Thymus (tissue), 11 donors: Measurements from ENCODE around the gene CCDC51. TPM values are rescaled to one million over a fixed set of nuclear protein-coding genes. Genes with fewer than 3 reads are reported as not detected.
A peak's percentile ranks its signal among the peaks of the same experiment; 100 is the strongest.

Source experiments
- DNase-seq, 9 donors: peaks; one replicate each; pipeline ENCODE4 v3.0.0-alpha.2; 2013; ENCODE audit warnings: low spot score in 9 of 9, low read depth in 6 of 9, missing footprints in 1 of 9
- H3K27ac ChIP-seq, 2 donors: one replicate each; pipeline ENCODE4 v1.5.1; 2013; ENCODE audit warnings: control low read depth in 1 of 2, low read depth in 1 of 2, low read length in 1 of 2, mild to moderate bottlenecking in 1 of 2, moderate library complexity in 1 of 2
- H3K27me3 ChIP-seq, 2 donors: one replicate each; pipeline ENCODE4 v1.5.1; 2013; ENCODE audit warnings: low read length in 1 of 2; ENCODE audit not compliant: control insufficient read depth in 2 of 2, insufficient read depth in 1 of 2
- H3K36me3 ChIP-seq, 2 donors: one replicate each; pipeline ENCODE4 v1.5.1; 2013; ENCODE audit warnings: low read length in 1 of 2, mild to moderate bottlenecking in 1 of 2, moderate library complexity in 1 of 2; ENCODE audit not compliant: control insufficient read depth in 2 of 2, insufficient read depth in 2 of 2
- H3K4me1 ChIP-seq, 2 donors: one replicate each; pipeline ENCODE4 v1.5.1; 2013; ENCODE audit warnings: low read length in 2 of 2; ENCODE audit not compliant: control insufficient read depth in 2 of 2, insufficient read depth in 2 of 2
- H3K4me3 ChIP-seq, 2 donors: one replicate each; pipeline ENCODE4 v1.5.1; 2013; ENCODE audit warnings: low read length in 2 of 2, control low read depth in 1 of 2, mild to moderate bottlenecking in 1 of 2
- H3K9me3 ChIP-seq, 2 donors: one replicate each; pipeline ENCODE4 v1.5.1; 2013; ENCODE audit warnings: low read length in 1 of 2, mild to moderate bottlenecking in 1 of 2; ENCODE audit not compliant: control insufficient read depth in 2 of 2, insufficient read depth in 1 of 2
- WGBS: extraction: QIAGEN DNeasy Blood & Tissue Kit; methylation state at CpG from one replicate; pipeline ENCODE4 v1.1.7; 2013; 5-methylcytosine and 5-hydroxymethylcytosine counted together
- polyA plus RNA-seq: library from polyadenylated mRNA; stranded (reverse); fragments of 200-250 nt; gene quantifications from one replicate; pipeline ENCODE4 v1.2.3, GENCODE V29; 2013
- total RNA-seq: library from RNA; stranded (reverse); fragments of 120-200 nt; gene quantifications from one replicate; pipeline ENCODE4 v1.2.4, GENCODE V29; 2013
- donor health status: healthy.

The CCDC51 gene
- total and polyA plus RNA-seq, 2 donors, result 14.1 to 17.8 TPM

DNA sequence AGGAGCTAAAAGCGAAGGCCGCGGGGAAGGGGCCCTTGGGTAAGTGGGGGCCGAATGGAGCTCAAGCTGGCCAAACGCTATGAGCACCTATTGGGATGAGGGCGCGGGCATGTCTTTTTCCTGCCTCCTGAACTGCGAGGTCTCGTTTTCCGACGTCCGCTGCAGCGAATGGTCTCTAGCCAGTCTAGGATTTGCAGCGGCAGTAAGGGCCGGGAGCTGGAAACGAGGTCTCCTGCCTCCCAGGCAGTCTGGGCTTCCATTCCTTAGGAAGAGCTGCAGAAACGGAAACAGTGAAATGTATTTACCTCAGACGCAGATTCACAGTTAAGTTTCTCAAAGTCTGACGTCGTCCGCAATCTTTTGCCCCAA, 655 bp upstream of the CCDC51 start:
- Histone ChIP-seq H3K27ac (peak overlapping the region; percentile 87 to 98), H3K4me1 (peaks cover 12 to 29% of the 10 kb centered on the region in 2 donors), H3K4me3 (peak overlapping the region; percentile 69 to 85), H3K36me3 (peaks cover 28% of the 10 kb centered on the region in 2 donors), H3K9me3 (no peaks in the 10 kb centered on the region), H3K27me3 (no peaks in the 10 kb centered on the region)
- 3% methylated on average over 21 of the region's 21 CpGs for WGBS
- peak in 2 of 9 donors; percentile 18 to 21 for DNase-seq

DNA sequence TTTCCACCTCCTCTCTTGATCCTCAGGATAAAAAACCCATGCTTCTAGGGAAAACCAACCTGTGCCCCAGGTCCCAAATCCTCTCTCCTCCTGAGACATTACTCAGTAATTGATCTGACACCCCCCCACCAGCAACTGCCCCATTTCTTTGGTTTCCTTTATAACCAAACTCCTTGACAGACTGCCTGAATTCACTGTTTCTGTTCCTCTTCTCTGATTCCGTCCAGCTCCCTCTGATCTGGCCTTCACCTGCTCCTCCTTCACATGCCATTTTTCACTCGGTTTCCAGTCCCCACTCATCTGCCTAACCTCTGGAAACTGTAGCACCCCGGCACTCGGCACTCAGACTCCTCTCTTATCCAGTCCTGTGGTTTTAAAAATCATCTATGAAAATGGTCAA, 2.1 kb downstream of the CCDC51 start:
- DNase-seq, result no peak
- Histone ChIP-seq H3K4me1 (peaks cover 12 to 32% of the 10 kb centered on the region in 2 donors), H3K9me3 (peaks cover 0 to 3% of the 10 kb centered on the region in 2 donors), H3K27me3 (no peaks in the 10 kb centered on the region), H3K27ac (no peak overlapping the region), H3K36me3 (peaks cover 25 to 29% of the 10 kb centered on the region in 2 donors), H3K4me3 (no peak overlapping the region)
- 97% methylated on average over 4 of the region's 4 CpGs for WGBS

DNA sequence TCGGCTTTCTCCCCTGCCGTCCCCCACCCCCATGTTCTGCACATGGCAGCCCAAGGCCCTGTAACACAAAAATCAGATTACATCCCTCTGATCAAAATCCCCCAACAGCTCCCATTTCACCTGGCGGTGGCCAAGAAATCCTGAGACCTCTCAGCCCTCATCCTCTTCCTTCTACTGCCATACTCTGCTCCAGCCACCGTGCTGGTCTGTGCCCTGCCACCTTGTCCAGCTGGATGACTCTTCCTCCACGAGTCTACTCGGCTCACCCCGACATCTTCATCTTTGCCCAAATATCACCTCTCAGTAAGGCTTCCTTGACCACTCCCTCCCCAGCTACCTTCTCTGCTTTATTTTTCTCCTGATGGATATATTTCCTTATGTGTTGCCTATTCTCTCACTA, 3.1 kb downstream of the CCDC51 start:
- no peaks in the 10 kb centered on the region for H3K27me3 ChIP-seq
- no peak overlapping the region for H3K27ac ChIP-seq
- peaks cover 0 to 3% of the 10 kb centered on the region in 2 donors for H3K9me3 ChIP-seq
- peaks cover 24 to 30% of the 10 kb centered on the region in 2 donors for H3K36me3 ChIP-seq
- no peak overlapping the region for H3K4me3 ChIP-seq
- H3K4me1 ChIP-seq, result peaks cover 11 to 36% of the 10 kb centered on the region in 2 donors
- 97% methylated on average over 7 of the region's 7 CpGs for WGBS
- DNase-seq, result no peak

DNA sequence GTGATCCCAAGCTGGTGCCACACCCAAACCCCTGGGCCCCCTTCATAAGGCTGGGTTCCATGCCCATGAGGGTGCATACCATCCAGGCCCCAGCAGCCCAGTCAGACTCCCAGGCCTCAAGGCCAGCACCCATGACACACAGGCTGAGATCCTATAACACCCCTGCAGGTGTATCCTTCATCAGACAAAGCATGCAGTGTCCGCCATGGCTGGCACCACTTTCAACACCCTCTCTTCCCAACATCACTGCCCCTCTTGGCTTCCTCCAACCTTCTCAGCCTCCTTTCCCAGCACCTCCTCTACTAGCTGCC, 3.5 kb downstream of the CCDC51 start:
- WGBS, result 97% methylated on average over 1 of the region's 1 CpG
- H3K4me1 ChIP-seq, result peaks cover 7 to 32% of the 10 kb centered on the region in 2 donors
- DNase-seq, result no peak
- H3K9me3 ChIP-seq, result peaks cover 0 to 3% of the 10 kb centered on the region in 2 donors
- H3K36me3 ChIP-seq, result peaks cover 20 to 26% of the 10 kb centered on the region in 2 donors
- H3K27me3 ChIP-seq, result no peaks in the 10 kb centered on the region
- H3K4me3 ChIP-seq, result no peak overlapping the region
- H3K27ac ChIP-seq, result peak overlapping the region in 1 of 2 donors; percentile 45

DNA sequence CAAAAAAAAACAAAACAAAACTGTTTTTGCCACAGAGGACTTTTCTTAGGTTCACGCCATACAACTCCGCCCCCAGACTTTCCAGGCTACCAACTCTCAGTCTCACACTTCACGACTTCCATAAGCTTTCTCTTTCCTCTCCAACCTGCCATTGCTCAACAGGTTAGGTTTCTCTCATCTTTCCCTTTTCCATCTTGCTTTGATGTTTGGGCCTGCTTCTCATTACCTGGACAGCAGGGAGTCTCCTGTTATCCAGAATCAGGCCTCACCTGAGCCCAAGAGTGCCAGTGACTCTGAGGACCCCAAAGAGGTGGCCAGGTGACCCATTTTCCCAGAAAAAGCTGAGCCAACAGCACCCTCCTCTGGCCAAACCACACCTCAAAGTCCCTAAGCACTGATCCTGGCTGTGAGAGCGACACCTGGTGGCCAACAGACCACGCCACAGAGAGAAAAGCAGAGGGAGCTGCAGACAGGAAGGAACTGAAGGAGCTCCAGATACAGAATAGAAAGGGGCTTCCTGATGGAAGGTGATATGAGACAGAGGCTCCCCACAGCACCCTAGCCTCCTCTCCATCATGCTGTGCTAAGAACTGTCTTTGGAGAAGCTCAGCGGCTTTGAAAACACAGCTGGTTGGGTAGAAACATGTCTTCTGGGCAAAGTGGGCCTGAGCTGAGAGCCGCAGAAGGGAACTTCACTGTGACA, 4.0 kb downstream of the CCDC51 start:
- Histone ChIP-seq H3K27me3 (no peaks in the 10 kb centered on the region), H3K9me3 (peaks cover 0 to 3% of the 10 kb centered on the region in 2 donors), H3K4me3 (no peak overlapping the region), H3K4me1 (peaks cover 4 to 29% of the 10 kb centered on the region in 2 donors), H3K36me3 (peaks cover 19 to 25% of the 10 kb centered on the region in 2 donors), H3K27ac (peak overlapping the region; percentile 36 to 45)
- 57% methylated on average over 7 of the region's 7 CpGs for WGBS
- DNase-seq, result peak; percentile 72 to 94 (median 90)

DNA sequence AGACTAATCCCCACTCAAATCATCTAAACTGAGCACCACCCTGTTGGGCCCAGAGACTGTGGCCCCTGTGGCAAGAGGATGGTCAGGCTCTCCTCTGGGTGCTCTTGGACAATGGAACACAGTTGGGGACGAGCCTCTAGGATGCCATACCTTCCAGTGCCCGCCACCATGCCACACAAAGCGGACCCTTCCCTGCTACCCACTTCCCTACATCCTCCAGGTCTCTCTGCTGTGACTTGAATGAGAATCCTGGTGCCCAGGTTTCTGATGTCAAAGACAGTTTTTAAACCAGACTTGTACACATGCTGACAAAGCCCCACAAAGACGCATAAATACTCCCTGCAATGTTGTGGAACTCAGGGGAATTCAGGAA, 4.7 kb downstream of the CCDC51 start:
- 97% methylated on average over 4 of the region's 4 CpGs for WGBS
- Histone ChIP-seq H3K4me1 (peaks cover 6 to 35% of the 10 kb centered on the region in 2 donors), H3K27ac (no peak overlapping the region), H3K9me3 (peaks cover 0 to 4% of the 10 kb centered on the region in 2 donors), H3K4me3 (no peak overlapping the region), H3K27me3 (peaks cover 0 to 3% of the 10 kb centered on the region in 2 donors), H3K36me3 (peaks cover 19 to 25% of the 10 kb centered on the region in 2 donors)
- DNase-seq, result no peak

DNA sequence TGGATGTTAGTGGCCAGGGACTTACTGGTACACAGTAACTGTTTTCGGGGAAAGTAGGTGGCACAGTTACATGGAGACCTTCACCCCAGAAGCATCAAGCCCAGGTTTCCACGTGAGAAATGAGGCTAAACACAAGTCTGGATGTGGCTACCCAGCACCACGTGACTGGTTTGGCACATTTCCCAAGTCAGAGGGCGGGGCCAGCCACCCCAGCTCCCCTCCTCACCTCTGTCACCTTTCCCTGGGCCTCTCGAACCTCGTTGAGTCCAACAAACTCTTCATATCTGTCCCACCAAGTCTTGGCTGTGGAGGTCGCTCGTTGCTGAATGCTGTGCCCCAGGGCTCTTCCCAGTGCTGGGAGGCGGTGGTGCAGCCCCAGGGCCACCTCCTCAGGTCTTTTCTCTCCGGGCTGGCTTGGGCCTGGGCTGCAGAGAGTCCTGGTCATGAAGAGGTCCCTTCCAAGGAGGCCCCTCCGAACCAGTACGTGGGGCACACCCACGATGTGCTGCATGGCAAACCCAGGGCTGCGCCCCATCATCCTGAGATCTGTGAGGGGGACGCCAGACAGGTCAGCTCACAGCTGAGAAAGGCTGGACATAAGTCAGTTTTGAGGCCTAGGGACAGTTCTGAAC, 5.2 kb downstream of the CCDC51 start:
- Histone ChIP-seq H3K9me3 (peaks cover 0 to 6% of the 10 kb centered on the region in 2 donors), H3K27ac (no peak overlapping the region), H3K36me3 (peaks cover 19 to 25% of the 10 kb centered on the region in 2 donors), H3K4me3 (no peak overlapping the region), H3K27me3 (peaks cover 0 to 8% of the 10 kb centered on the region in 2 donors), H3K4me1 (peaks cover 10 to 40% of the 10 kb centered on the region in 2 donors)
- no peak for DNase-seq
- 86% methylated on average over 15 of the region's 15 CpGs for WGBS

DNA sequence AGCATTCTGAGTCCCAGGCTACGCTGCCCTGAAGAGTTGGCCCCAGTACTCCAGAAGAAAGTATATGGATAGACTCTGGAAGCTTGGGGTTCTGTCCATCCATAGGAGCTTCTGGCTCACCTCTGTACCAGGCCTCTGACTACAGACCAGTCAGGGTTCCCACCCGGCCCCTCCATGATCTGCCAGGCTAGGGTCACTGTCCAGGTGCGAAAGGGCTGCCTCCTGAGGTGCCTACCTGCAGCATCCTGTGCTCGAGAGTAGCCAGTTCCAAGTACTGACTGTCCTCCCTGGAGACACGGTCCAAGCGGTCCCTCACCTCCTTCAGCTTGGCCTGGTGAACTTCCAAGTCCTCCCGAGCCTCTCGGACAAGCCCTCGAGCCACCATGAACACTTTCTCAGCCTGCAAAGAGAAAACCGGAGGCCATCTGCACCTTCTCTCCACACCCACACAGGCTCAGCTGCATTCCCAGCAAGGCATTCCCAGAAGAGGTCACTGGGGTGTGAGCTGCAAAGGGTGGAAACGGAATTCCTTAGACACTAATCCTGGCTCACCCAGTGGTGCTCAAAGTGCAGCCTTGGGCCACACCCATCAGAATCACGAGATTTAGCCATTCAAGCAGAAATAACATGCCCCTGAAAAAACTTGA, 6.3 kb downstream of the CCDC51 start:
- H3K4me3 ChIP-seq, result no peak overlapping the region
- peaks cover 7 to 35% of the 10 kb centered on the region in 2 donors for H3K4me1 ChIP-seq
- no peak for DNase-seq
- peaks cover 19 to 25% of the 10 kb centered on the region in 2 donors for H3K36me3 ChIP-seq
- H3K27me3 ChIP-seq, result peaks cover 0 to 17% of the 10 kb centered on the region in 2 donors
- 94% methylated on average over 12 of the region's 12 CpGs for WGBS
- peaks cover 0 to 6% of the 10 kb centered on the region in 2 donors for H3K9me3 ChIP-seq
- H3K27ac ChIP-seq, result no peak overlapping the region
